ENCODE data around the gene PHACTR4. TPM values are rescaled to one million over a fixed set of nuclear protein-coding genes. Genes with fewer than 3 reads are reported as not detected.

PHACTR4 gene
- total and polyA plus RNA-seq, 9 of the 15 experiments (the other 6 are each of a cell fraction or from before 2014, with no cell fraction given) = 6.4 to 43.6 (median 14.2) TPM

DNA sequence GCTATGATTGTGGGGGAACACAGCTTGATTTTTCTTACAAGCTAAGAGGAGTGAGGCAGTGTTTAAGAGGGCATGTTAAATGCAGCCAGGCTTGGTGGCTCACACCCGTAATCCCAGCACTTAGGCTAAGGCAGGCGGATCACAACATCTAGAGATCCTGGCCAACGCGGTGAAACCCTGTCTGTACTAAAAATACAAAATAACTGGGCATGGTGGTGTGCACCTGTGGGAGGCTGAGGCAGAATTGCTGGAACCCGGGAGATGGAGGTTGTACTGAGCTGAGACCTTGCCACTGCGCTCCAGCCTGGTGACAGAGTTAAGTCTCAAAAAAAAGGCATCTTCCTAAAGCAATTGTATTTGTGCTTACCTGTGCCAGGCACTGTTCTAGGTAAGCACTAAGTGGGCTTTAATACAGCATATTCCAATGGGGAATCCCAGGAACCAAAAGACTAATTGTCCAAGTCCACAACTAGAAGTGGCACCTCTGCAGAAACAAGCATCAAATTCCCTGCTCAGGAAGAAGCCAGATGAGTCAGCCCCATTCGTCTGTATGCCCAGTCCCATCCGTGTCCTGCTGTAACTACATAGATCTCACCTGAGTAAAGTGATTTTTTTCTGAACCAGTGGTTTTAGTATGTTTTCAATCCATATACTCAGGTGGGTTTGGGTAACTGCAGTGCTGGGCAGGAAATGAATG lies 140.9 kb downstream of the PHACTR4 start (continued):
- TF ChIP-seq, protein P1, sequence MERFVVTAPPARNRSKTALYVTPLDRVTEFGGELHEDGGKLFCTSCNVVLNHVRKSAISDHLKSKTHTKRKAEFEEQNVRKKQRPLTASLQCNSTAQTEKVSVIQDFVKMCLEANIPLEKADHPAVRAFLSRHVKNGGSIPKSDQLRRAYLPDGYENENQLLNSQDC (CRISPR knock-in tag; IDR thresholded peaks at IDR 0.05) = peak; percentile 82
- TF ChIP-seq, protein P2, sequence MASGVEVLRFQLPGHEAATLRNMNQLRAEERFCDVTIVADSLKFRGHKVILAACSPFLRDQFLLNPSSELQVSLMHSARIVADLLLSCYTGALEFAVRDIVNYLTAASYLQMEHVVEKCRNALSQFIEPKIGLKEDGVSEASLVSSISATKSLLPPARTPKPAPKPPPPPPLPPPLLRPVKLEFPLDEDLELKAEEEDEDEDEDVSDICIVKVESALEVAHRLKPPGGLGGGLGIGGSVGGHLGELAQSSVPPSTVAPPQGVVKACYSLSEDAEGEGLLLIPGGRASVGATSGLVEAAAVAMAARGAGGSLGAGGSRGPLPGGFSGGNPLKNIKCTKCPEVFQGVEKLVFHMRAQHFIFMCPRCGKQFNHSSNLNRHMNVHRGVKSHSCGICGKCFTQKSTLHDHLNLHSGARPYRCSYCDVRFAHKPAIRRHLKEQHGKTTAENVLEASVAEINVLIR (CRISPR knock-in tag; IDR thresholded peaks at IDR 0.05) = peak; percentile 68
- TF ChIP-seq PTBP1 (IDR thresholded peaks at IDR 0.05; ENCODE audit: low read depth, low read length) = 0 out of 2 replicates have a peak, but pooled peaks have one; percentile 79
- peak; percentile 21; the same call in 1 of the 2 replicates for TF ChIP-seq ZFP1 (CRISPR knock-in tag; IDR thresholded peaks at IDR 0.05)
- no peak for TF ChIP-seq ILK (tag; IDR thresholded peaks at IDR 0.05; ENCODE audit: borderline replicate concordance, low read depth)
- peak; percentile 14; the same call in 1 of the 2 replicates for TF ChIP-seq XRCC3 (IDR thresholded peaks at IDR 0.05)
- peak; percentile 84 for TF ChIP-seq HNRNPL (IDR thresholded peaks at IDR 0.05; ENCODE audit: low read depth, low read length)
- peak; percentile 19; the same call in 1 of the 2 replicates for TF ChIP-seq PTRF (tag; IDR thresholded peaks at IDR 0.05)
- TF ChIP-seq LCOR (CRISPR knock-in tag; IDR thresholded peaks at IDR 0.05) = peak; percentile 28; the same call in 1 of the 2 replicates
- TF ChIP-seq, protein P3, sequence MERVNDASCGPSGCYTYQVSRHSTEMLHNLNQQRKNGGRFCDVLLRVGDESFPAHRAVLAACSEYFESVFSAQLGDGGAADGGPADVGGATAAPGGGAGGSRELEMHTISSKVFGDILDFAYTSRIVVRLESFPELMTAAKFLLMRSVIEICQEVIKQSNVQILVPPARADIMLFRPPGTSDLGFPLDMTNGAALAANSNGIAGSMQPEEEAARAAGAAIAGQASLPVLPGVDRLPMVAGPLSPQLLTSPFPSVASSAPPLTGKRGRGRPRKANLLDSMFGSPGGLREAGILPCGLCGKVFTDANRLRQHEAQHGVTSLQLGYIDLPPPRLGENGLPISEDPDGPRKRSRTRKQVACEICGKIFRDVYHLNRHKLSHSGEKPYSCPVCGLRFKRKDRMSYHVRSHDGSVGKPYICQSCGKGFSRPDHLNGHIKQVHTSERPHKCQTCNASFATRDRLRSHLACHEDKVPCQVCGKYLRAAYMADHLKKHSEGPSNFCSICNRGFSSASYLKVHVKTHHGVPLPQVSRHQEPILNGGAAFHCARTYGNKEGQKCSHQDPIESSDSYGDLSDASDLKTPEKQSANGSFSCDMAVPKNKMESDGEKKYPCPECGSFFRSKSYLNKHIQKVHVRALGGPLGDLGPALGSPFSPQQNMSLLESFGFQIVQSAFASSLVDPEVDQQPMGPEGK (CRISPR knock-in tag; IDR thresholded peaks at IDR 0.05; ENCODE audit: borderline replicate concordance) = peak; percentile 88
- TF ChIP-seq DMBX1 (CRISPR knock-in tag; IDR thresholded peaks at IDR 0.05; ENCODE audit: borderline replicate concordance) = peak; percentile 57
- no peak for TF ChIP-seq EP400 (IDR thresholded peaks at IDR 0.05)
- no peak; the same call in 1 of the 2 replicates for TF ChIP-seq RFX5 (IDR thresholded peaks at IDR 0.05; ENCODE audit: low read depth, low read length)
- peak; percentile 89 for TF ChIP-seq CCNT2 (IDR thresholded peaks at IDR 0.05; ENCODE audit: borderline replicate concordance, extremely low read depth, insufficient read length, low read depth, low read length)
- TF ChIP-seq SIN3A (IDR thresholded peaks at IDR 0.05; ENCODE audit: borderline replicate concordance in 2 of 2, control insufficient read depth in 1 of 2, low read depth in 2 of 2, low read length in 2 of 2) = peak; percentile 80 to 93; a peak in 3 of 4 replicates
- TF ChIP-seq PHB2 (IDR thresholded peaks at IDR 0.05; ENCODE audit: low read depth) = peak; percentile 23; the same call in 1 of the 2 replicates
- 0 out of 2 replicates have a peak, but pooled peaks have one; percentile 0 for TF ChIP-seq JUNB (CRISPR knock-in tag; conservative IDR thresholded peaks at IDR 0.05)
- TF ChIP-seq, protein P4, sequence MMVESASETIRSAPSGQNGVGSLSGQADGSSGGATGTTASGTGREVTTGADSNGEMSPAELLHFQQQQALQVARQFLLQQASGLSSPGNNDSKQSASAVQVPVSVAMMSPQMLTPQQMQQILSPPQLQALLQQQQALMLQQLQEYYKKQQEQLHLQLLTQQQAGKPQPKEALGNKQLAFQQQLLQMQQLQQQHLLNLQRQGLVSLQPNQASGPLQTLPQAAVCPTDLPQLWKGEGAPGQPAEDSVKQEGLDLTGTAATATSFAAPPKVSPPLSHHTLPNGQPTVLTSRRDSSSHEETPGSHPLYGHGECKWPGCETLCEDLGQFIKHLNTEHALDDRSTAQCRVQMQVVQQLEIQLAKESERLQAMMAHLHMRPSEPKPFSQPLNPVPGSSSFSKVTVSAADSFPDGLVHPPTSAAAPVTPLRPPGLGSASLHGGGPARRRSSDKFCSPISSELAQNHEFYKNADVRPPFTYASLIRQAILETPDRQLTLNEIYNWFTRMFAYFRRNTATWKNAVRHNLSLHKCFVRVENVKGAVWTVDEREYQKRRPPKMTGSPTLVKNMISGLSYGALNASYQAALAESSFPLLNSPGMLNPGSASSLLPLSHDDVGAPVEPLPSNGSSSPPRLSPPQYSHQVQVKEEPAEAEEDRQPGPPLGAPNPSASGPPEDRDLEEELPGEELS (CRISPR knock-in tag; IDR thresholded peaks at IDR 0.05; ENCODE audit: borderline replicate concordance) = no peak; the same call in 1 of the 2 replicates
- peak; percentile 95 for TF ChIP-seq ZNF445 (CRISPR knock-in tag; IDR thresholded peaks at IDR 0.05; ENCODE audit: low read depth)
- TF ChIP-seq ZNF780A (CRISPR knock-in tag; IDR thresholded peaks at IDR 0.05) = peak; percentile 58
- TF ChIP-seq ZNF311 (CRISPR knock-in tag; IDR thresholded peaks at IDR 0.05) = no peak
- TF ChIP-seq FOXA3 (CRISPR knock-in tag; conservative IDR thresholded peaks at IDR 0.05 in 1 of 2, IDR thresholded peaks at IDR 0.05 in 1 of 2) = peak in 1 of 2 experiments; percentile 56; a peak in 2 of 4 replicates

Data from K562 (cell line).